Body of pancreas (tissue), 4 donors: ENCODE results near the gene CYB561D2.

ENCODE experiments used
- CTCF ChIP-seq, 7 experiments: fragments of 450-650 bp in 4 of 7; fragments of 200-600 bp in 3 of 7; sonication (generic) in 3 of 7; IDR thresholded peaks; one replicate each; pipeline ENCODE4 v1.5.1; 2016 to 2019; ENCODE audit warnings: antibody characterized with exemption in 7 of 7
- POLR2A ChIP-seq, 3 donors: fragments of 450-650 bp; IDR thresholded peaks; one replicate each; pipeline ENCODE4 v1.6.1; 2016; ENCODE audit warnings: antibody characterized with exemption in 3 of 3, mild to moderate bottlenecking in 2 of 3

DNA sequence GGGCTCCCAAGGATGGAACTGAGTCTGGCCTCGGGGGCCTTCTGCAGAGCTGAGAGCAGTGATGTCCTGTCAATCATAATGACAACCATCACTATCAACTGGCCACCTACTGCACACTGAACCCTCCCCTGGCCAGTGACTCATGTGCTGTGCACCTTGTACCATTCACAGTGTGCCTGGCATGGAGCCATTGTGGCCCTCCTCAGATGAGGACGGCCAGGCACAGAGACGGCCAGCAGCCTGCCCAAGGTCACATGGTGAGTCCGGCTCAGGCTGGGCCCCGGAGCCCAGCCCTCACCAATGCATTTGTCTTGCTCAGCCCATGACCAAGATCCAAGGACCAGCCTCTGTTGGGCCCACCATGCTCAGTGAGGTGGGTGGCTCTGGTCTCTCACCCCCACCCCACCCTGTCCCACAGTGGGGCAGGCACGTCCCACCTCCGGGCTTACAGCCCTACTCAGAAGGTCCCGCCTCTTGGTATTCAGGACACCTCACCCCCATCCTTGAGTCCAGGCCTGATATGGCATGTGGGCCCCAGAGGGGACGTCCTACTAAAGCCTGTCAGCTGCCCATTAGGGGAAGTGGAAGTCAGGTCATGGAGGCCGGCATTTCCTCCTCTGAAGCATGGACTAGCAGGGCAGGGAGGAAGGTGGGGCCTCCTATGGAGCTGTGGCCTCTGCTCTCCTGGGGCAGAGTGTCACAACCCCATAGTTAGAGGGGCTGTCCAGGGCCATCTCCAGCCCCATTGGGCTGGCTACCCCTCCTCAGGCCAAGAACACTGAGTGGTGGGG is 44.6 kb downstream of the CYB561D2 start:
- TF ChIP-seq CTCF (IDR thresholded peaks at IDR 0.05): no peak
- TF ChIP-seq POLR2A (IDR thresholded peaks at IDR 0.05): no peak
